Nephron progenitor cell (in vitro differentiated cells): ENCODE measurements around the gene LAMC3.
"Not testable (repeated sequence)": the region's sequence is repeated elsewhere in the genome, so short reads cannot be mapped to it uniquely, and the experiment has no call there.

Experiments
- DNase-seq: peaks from one replicate; pipeline ENCODE4 v3.0.0; 2021
- H3K27ac Mint-ChIP-seq: 2 replicates; pipeline ENCODE4 v1.8.0; 2021; ENCODE audit warnings: mild to moderate bottlenecking, moderate library complexity, mixed read lengths
- H3K27me3 Mint-ChIP-seq: 2 replicates; pipeline ENCODE4 v1.8.0; 2021; ENCODE audit warnings: mild to moderate bottlenecking, low read depth, mixed read lengths; ENCODE audit not compliant: poor library complexity
- H3K36me3 Mint-ChIP-seq: 2 replicates; pipeline ENCODE4 v1.8.0; 2021; ENCODE audit warnings: low read depth, mixed read lengths
- H3K4me1 Mint-ChIP-seq: 2 replicates; pipeline ENCODE4 v1.8.0; 2021; ENCODE audit warnings: mixed read lengths
- H3K4me3 Mint-ChIP-seq: 2 replicates; pipeline ENCODE4 v1.8.0; 2021; ENCODE audit warnings: mild to moderate bottlenecking, moderate library complexity, mixed read lengths
- H3K9me3 Mint-ChIP-seq: 2 replicates; pipeline ENCODE4 v1.8.0; 2021; ENCODE audit warnings: mild to moderate bottlenecking, moderate library complexity, mixed read lengths
- CTCF ChIP-seq: fragments of 200-600 bp; sonication (generic); IDR thresholded peaks from 2 replicates; pipeline ENCODE4 v1.5.0; 2021; ENCODE audit warnings: antibody characterized with exemption

The LAMC3 gene

DNA sequence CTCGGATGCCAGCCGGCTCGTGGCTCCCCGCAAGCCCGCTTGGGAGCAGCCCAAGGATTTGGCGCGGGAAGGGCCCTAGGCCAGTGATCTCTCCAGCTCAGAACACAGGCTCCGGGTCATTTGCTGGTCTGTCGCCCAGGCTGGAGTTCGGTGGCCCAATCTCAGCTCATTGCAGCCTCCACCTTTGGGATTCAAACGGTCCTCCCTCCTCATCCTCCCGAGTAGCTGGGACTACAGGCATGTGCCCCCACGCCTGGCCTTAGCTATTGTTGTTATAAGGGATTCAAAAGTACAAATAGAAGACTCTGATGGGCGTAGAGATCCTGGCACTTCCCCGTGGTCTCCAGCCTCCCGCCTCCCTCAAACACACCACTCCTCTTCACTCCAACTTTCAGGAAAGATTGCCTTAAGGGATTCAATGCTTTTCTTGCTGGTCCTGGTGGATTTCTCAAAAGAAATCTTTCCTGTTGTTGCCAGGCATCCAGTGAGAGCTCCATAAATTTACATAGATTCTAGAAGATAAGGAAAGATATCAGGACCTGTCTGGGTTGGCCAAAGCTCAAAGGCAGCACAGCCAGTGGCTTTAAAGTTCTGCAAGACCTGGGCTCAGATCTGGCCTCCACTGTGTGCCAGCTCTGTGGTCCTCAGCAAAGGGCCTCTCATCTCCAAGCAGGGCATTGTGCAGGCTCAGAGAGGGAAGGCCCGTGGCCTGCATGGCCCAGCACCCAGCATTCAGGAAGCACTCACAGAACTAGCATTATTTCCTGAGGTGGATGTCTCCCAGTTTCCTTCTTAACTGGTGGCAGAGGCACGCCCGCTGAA, 88.4 kb downstream of the LAMC3 start:
- DNase-seq = no peak
- Mint-ChIP-seq H3K4me1 (peaks cover 45% of the 10 kb centered on the region), H3K27ac (peak overlapping the region; percentile 6), H3K36me3 (no peaks in the 10 kb centered on the region), H3K4me3 (peak overlapping the region; percentile 82), H3K27me3 (peaks cover 18% of the 10 kb centered on the region), H3K9me3 (no peaks in the 10 kb centered on the region)
- no peak for TF ChIP-seq CTCF

- no peaks in the 10 kb centered on the region for H3K9me3 Mint-ChIP-seq
- TF ChIP-seq CTCF = no peak
Observed at GRCh38 chr9:131097948-131098278, 88.9 kb downstream of the LAMC3 start.

DNA sequence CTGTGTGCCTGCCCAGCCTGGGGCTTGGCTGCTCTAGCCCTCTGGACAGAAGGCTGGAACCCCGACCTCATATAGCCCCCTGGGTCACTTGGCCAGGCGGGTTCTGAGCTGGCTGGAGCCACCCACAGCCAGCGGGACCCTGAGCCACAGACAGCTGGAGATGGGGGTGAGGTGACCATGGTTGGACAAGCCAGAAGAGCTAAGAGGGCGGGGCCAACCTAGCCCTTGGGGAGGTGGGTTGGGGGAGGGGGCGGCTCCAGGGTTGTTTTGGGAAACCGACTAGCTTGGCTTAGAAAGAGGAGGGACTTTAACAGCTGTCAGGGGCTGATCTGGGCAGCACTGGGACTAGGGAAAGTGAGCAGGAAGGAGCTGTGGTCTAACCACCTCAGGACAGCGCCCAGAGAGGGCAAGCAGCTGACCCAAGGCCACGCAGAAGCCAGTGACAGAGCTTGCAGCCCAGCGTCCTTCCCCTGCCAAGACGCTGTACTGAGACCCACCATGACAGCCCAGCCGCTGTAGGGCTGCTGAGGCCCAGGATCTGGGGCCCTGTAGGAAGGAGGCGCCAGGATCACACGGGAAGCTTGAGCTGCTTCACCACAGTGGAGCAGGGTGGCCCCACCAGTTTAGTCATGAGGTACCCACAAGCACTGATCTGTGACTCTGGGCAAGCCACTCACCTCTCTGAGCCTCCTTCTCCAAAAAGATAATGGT, 89.6 kb downstream of the LAMC3 start:
- Mint-ChIP-seq H3K9me3 (no peaks in the 10 kb centered on the region), H3K4me1 (peaks cover 56% of the 10 kb centered on the region), H3K27ac (peak overlapping the region; percentile 75), H3K36me3 (no peaks in the 10 kb centered on the region), H3K27me3 (peaks cover 14% of the 10 kb centered on the region), H3K4me3 (peak overlapping the region; percentile 82)
- DNase-seq = peak; percentile 31
- TF ChIP-seq CTCF = no peak

More at GRCh38 chr9:131097948-131098278, 88.9 kb downstream of the LAMC3 start:
- Mint-ChIP-seq H3K36me3 (no peaks in the 10 kb centered on the region), H3K4me3 (peak overlapping the region; percentile 82), H3K27me3 (peaks cover 15% of the 10 kb centered on the region), H3K27ac (no peak overlapping the region), H3K4me1 (peaks cover 50% of the 10 kb centered on the region)
- no peak for DNase-seq

GRCh38 chr9:131099102-131099606, 90.2 kb downstream of the LAMC3 start:
- Mint-ChIP-seq H3K9me3 (no peaks in the 10 kb centered on the region), H3K27me3 (peaks cover 10% of the 10 kb centered on the region), H3K36me3 (no peaks in the 10 kb centered on the region), H3K4me3 (peak overlapping the region; percentile 70), H3K27ac (peak overlapping the region; percentile 75), H3K4me1 (peaks cover 62% of the 10 kb centered on the region)
- no peak for TF ChIP-seq CTCF
- DNase-seq = no peak

DNA sequence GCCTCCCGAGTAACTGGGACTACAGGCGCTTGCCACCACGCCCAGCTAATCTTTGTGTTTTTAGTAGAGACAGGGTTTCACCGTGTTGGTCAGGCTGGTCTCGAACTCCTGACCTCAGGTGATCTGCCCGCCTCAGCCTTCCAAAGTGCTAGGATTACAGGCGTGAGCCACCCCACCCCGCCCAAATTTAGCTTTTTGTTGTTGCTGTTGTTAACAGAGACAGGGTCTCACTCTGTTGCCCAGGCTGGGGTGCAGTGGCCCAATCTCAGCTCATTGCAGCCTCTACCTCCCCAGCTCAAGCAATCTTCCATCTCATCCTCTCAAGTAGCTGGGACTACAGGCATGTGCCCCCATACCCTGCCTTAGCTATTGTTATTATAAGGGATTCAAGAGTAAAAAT, 90.9 kb downstream of the LAMC3 start:
- H3K4me3 Mint-ChIP-seq, DNase-seq, H3K27ac Mint-ChIP-seq, H3K36me3 Mint-ChIP-seq, H3K9me3 Mint-ChIP-seq, H3K27me3 Mint-ChIP-seq: not testable (repeated sequence)
- H3K4me1 Mint-ChIP-seq = peaks cover 65% of the 10 kb centered on the region

GRCh38 chr9:131100445-131100844, 91.5 kb downstream of the LAMC3 start:
- no peaks in the 10 kb centered on the region for H3K9me3 Mint-ChIP-seq
- H3K27ac Mint-ChIP-seq = peak overlapping the region; percentile 80
- TF ChIP-seq CTCF = no peak
- H3K4me3 Mint-ChIP-seq = no peak overlapping the region
- peaks cover 65% of the 10 kb centered on the region for H3K4me1 Mint-ChIP-seq
- no peaks in the 10 kb centered on the region for H3K36me3 Mint-ChIP-seq
- peaks cover 7% of the 10 kb centered on the region for H3K27me3 Mint-ChIP-seq
- no peak for DNase-seq
